NCI-H2081 (cell line): ENCODE data around the gene REM1.
"Not testable (repeated sequence)": the region's sequence is repeated elsewhere in the genome, so short reads cannot be mapped to it uniquely, and the experiment has no call there.

ENCODE experiments used
- DNase-seq, 2 experiments: peaks; one replicate each; lab custom pipeline; 2025; lab: John Stamatoyannopoulos, UW

REM1 gene, protein sequence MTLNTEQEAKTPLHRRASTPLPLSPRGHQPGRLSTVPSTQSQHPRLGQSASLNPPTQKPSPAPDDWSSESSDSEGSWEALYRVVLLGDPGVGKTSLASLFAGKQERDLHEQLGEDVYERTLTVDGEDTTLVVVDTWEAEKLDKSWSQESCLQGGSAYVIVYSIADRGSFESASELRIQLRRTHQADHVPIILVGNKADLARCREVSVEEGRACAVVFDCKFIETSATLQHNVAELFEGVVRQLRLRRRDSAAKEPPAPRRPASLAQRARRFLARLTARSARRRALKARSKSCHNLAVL

DNA sequence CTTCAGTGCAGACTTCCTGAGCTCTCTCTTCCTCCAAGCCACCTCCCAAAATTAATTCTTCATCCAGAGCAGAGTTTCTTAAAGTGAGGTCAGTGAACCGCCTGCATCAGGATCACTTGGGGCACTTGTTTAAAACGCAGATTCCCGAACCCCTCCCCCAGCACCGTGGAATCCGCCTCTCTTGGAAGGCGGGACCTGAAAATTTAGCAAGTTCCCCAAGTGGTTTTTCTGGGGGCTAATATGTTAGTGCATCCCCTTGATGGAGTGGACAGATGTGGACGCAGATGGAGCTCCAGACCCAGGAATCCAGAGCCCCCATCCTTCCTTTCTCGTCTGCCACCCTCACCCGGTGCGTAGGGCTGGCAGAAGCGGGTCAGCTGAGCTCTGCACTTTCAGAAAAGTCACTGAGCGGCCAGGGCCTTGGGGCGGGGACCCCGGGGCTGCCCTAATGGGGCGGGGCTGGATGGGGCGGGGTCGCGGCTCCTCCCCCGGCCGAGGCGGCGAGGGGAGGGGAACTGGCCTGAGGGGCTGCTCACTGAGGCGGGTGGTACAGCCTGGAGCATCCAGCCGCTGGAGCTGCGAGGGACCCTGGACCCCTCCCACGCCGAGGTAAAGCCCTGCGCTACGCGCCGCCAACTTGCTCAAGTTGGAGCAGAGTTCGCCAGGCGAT is at the start of gene REM1, which contains the start of gene DEFB124:
REM1 (plus strand) TSS at position 531 of the 670 bp plus-strand sequence. CDS start 1,158 bp downstream, outside the sequence.
DEFB124 (minus strand) TSS at position 370 of the 670 bp plus-strand sequence. CDS start 2,114 bp downstream, outside the sequence.
- no peak for DNase-seq

DNA sequence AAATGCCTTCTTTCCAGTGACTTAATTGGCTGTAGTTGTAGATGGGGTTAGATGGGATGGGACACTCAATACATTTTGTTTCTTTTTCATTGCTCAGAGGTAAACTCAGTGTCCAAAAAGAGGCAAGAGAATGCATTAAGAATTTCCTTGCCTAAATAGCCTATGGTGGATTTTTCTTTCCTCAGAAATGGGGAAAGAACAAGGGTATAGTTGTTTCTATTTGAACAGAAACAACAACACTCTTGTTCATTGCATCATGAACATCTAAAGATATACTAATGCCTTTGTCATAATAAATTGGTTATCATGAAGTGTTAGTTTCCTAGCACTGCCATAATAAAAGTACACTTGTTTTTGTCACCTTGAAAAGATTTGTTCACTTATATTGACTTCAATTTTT is 49.3 kb upstream of the REM1 start:
- DNase-seq = no peak

DNA sequence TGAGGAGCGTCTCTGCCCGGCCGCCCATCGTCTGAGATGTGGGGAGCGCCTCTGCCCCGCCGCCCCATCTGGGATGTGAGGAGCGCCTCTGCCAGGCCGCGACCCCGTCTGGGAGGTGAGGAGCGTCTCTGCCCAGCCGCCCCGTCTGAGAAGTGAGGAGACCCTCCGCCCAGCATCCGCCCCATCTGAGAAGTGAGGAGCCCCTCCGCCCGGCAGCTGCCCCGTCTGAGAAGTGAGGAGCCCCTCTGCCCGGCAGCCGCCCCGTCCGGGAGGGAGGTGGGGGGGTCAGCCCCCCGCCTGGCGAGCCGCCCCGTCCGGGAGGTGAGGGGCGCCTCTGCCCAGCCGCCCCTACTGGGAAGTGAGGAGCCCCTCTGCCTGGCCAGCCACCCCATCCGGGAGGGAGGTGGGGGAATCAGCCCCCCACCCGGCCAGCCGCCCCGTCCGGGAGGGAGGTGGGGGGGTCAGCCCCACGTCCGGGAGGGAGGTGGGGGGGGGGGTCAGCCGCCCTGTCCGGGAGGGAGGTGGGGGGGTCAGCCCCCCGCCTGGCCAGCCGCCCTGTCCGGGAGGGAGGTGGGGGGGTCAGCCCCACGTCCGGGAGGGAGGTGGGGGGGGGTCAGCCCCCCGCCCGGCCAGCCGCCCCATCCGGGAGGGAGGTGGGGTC is 48.1 kb upstream of the REM1 start:
- DNase-seq = not testable (repeated sequence)

DNA sequence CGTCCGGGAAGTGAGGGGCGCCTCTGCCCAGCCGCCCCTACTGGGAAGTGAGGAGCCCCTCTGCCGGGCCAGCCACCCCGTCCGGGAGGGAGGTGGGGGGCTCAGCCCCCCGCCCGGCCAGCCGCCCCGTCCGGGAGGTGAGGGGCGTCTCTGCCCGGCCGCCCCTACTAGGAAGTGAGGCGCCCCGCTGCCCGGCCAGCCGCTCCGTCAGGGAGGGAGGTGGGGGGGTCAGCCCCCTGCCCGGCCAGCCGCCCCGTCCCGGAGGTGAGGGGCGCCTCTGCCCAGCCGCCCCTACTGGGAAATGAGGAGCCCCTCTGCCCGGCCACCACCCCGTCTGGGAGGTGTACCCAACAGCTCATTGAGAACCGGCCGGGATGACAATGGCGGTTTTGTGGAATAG is 47.5 kb upstream of the REM1 start:
- DNase-seq = not testable (repeated sequence)

DNA sequence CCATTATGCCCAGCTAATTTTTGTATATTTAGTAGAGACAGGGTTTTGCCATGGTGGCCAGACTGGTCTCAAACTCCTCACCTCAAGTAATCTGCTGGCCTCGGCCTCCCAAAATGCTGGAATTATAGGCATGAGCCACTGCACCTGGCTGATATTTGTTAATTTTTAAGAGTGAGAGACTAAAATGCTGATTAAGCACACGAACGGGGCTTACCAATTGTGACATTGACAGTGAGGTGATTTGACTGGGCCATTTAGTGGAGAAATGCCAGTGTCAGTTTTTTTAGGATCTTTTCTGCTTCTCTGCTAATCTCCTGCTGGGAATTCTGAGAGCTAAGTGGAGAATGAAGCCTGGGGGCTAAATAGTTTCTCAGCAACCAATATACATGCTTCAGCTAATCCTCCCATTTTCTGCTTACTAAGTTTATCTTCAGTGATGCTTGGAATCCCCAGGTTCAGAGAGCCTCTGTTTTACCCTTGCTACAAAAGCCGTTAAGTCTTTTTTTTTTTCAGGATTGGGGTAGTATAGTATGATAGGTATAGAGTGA is 44.4 kb upstream of the REM1 start:
- DNase-seq = no peak

DNA sequence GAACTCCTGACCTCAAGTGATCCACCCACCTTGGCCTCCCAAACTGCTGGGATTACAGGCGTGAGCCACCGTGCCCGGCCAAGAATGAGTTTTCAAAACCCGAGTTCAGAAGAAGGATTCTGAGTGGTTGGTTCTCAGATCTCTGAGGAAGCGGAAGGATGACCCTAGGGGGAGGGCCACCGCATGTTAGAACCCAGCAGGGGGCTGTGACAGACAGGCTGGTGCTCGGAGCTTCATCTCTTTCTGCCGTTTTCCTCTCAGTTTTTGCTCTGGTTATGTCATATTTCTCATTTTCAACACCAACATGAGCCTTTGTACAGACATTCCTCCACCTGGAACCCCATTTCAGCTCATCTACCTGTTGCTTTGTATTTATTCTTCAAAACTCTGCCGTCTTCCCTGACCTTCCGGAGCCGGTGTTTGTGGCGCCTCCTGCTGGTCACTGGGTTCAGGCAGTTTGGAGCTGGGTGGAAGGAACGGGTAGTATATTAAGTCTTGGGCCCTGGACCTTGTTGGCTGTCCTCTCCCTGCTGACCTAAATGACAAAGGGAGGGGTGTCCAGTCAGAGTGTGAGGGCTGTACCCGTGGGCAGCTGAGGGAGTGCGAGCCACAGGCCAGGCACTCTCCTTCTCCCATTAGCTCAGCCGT is 35.0 kb upstream of the REM1 start, which contains the start of gene DEFB123:
DEFB123 (plus strand) TSS at position 621 of the 648 bp plus-strand sequence. CDS start 67 bp downstream, outside the sequence.
- DNase-seq = no peak

DNA sequence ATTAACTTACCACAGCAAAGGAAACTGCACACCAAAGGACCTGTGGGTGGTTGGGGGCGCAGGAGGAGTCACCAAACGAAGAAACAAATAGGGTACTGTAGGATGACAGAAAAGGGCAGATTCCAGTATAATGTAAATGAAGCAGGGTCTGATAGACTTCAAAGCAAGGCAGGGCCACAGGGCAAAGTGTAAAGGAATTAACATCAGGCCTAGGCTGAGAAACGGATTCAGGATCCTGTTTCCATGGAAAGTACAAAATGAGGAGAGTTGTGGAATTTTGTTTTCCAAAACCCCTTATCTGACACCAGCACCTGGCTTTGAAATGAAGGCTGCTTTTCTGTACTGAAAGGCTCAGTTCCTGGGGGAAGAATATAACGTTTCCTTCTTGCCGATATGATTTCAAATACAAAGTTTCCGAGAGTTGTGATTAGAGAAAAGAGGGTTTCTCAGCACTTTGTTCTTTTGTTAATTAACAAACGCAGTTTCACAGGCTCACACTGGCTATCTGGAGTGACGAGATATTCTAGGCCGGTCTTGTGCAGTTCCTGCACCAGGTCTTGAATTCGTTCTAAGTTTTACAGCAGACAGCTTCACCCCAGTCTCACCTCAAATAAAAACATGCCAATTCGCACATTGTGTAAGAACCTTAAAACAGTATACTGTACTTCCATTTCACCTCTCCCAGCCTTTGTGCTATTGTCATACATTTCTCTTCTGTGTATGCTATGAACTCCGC is 28.8 kb upstream of the REM1 start:
- no peak for DNase-seq

DNA sequence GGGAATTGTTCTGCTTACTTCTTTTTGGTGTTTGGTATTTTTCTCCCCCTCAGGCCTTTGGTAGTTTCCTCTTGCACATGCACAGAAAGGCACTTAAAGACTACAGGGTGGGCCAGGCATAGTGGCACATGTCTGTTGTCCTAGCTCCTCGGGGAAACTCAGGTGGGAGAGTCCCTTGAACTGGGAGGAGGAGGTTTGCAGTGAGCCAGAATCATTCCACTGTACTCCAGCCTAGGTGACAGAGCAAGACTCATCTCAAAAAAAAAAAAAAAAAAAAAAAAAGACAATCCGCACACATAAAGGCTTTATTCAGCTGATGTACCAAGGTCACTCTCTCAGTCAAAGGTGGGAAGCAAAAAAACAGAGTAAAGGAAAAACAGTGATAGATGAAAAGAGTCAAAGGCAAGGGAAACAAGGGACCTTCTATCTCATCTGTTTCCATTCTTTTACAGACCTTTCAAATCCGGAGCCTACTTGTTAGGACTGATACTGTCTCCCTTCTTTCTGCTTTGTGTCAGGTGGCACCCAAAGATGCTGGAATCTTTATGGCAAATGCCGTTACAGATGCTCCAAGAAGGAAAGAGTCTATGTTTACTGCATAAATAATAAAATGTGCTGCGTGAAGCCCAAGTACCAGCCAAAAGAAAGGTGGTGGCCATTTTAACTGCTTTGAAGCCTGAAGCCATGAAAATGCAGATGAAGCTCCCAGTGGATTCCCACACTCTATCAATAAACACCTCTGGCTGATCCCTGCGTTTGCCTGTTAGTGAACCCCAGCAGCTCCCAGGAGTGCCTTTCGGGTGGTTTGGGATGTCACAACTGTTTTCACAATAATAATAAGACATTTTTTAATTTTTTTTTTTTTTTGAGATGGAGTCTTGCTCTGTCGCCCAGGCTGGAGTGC is 25.3 kb upstream of the REM1 start:
- no peak for DNase-seq

DNA sequence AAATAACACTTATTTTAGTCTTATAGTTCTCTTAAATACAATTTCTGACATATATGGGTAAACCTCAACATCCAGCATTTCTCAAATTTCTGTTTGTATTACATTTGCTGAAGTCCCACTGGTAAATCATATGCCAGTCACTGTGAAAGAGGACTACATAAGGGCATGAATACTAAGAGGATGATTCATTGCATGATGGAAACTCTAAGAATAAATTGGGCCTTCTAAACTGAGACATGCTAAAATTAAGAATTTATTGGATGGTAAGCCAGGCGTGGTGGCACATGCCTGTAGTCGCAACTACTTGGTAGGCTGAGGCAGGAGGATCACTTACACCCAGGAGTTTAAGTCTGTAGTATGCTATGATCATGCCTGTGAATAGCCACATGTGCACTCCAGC is 22.5 kb upstream of the REM1 start:
- DNase-seq = no peak

DNA sequence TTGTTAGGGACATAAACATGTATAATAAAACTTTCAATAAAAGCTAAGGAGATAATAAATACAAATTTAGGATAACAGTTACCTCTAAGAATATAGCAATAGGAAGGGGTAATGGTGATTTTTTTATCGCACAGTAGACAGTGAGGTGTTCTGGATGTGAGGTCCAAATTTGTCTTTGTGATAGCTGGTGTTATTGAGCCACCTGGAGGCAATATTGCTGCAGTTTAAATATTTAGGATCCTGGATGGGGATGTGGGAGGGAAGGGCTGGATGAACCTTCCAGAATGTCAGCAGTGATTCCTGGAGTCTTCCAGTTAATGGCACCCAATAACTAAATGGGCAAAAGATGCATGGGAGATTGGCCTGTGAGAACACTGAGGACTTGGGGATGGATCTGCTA is 20.7 kb upstream of the REM1 start:
- DNase-seq = no peak

DNA sequence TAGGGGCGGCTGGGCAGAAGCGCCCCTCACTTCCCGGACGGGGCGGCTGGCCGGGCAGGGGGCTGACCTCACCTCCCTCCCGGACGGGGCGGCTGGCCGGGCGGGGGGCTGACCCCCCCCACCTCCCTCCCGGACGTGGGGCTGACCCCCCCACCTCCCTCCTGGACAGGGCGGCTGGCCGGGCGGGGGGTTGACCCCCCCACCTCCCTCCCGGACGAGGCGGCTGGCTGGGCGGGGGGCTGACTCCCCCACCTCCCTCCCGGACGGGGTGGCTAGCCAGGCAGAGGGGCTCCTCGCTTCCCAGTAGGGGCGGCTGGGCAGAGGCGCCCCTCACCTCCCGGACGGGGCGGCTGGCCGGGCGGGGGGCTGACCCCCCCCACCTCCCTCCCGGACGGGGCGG is 4.1 kb upstream of the REM1 start:
- not testable (repeated sequence) for DNase-seq

DNA sequence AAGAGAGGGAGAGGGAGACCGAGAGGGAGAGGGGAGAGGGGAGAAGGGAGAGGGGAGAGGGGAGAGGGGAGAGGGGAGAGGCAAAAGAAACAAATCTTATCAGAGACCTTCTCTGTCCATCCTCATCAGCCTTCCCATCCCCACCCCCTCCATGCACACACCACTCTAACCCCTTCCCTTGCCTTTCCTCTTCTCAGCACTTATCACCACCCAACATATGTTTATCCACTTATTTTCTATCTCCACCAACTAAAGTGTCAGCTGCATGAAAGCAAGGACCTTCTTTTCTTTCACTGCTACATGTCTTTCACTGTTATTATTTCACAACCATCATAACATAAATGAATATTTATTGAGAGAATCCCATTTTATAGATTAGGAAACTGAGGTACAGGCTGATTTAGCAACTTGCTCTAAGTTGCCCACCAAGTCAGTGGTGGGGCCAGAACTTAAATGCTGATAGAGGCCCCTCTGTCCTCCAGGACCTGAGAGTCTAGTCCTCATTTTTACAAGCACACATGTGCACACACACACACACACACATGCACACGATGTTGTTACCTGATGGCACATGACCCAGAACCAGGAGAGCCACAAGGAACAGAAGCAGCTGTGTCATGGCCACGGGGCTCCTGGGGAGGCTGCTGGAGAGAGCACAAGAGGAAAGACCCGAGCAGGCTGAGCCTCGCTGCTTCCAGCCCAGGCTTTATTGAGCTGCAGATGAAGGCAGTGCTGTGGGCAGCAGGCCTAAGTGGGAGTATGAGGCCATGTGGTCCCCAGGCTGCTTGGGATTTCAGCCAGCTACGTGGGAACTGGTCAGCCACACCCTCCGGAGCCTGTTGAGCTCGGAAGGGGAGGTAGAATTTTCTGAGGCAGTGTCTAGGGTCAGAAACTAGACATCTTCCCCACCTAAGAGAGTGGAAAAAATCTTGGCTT is 2.4 kb upstream of the REM1 start:
- DNase-seq = no peak

DNA sequence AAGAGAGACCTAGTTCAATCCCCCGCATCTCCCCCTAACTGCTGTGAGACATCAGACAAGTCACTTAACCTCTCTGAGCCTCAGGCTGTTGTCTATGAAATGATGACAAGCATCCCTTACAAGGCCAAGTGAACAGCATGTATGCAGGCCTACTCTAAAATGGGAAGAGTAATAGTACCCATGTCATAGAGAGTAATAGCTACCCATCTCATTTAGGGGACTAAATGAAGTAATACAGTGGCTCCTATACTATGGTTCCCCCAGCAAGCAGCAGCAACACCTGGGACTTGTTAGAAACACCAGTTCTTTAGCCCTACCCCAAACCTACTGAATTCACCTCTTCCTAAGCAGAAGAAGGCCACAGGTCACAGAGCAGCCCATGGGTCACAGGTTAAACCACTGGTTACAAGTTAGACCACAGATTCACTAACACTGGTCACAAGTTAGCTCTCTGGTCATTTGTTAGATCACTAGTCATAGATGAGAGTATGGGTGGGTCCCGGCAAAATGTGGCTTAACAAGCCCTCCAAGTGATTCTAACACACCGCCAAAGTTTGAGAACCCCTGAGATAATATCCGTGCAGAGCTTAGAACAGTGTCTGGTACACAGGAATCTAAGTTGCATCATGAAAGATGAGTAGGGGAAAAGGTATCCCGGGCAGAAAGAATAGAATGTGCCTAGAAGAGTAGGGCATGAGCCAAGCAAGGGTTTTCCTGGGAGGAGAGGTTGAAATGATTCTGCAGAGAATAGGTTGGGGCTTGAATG is 1.6 kb upstream of the REM1 start:
- no peak for DNase-seq

DNA sequence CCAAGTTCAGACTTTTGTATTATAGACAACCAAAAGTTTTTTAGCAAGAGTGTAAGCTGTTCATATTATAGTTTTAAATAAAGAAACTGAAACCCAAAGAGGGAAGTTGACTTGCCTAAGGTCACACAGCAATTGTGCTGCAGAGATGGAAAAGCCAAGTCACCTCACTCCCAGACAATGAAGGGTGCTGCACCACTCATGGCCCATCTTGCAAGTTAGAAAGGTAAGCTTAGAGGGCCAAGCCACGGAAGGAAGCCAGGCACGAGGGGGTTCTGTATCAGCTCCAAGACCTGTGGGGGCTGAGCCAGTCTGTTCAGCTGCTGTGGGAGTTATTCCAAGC is 1.0 kb upstream of the REM1 start:
- DNase-seq = no peak

DNA sequence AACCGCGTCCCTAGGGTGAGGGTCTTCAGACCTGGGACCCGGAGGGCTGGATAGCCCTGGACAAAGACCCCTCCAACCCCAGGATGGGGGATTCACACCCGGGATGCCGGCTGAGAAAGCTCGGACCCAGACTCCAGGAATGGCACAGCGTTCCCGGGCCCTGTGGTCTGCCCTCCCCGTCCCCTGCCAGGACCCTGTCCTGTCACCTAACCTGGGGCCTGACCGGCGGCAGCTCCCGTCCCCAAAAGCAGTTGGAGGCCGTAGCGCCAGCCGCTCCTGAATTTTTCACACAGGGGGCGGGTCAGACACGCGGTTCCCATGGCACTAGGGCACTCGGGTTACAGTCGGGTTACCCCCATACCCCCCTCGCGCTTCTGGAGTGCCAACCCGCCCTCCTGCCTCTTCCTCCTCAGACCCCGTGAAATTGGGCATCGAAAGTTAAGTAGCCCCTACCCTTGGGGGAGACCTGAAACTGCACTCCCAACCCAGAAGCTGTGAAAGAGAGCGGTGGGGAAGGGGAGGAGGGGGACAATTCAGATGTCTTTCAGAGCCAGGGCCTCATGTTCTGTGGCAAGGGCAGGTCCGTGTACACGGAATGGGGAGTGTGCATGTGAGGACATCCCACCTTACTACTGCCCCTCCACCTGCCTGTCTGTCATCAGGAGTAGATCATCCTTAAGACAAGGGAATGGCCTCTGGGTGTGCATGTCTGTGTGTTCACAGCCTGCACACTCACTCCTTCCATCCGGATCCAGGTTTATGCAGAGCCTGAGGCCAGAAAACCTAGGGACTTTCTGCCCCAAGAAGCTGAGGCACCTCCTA is 595 bp downstream of the REM1 start:
- DNase-seq = no peak

DNA sequence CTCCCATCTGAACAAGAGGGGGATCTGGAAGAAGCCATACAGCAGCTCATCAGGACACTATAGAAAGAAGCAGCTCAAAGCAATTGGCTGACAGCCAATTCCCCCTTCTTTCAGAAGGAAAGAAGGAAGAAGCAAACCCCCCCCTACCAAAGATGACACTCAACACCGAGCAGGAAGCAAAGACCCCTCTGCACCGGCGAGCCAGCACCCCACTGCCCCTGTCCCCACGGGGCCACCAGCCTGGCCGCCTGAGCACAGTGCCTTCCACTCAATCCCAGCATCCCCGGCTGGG is 1.2 kb downstream of the REM1 start:
- no peak for DNase-seq

DNA sequence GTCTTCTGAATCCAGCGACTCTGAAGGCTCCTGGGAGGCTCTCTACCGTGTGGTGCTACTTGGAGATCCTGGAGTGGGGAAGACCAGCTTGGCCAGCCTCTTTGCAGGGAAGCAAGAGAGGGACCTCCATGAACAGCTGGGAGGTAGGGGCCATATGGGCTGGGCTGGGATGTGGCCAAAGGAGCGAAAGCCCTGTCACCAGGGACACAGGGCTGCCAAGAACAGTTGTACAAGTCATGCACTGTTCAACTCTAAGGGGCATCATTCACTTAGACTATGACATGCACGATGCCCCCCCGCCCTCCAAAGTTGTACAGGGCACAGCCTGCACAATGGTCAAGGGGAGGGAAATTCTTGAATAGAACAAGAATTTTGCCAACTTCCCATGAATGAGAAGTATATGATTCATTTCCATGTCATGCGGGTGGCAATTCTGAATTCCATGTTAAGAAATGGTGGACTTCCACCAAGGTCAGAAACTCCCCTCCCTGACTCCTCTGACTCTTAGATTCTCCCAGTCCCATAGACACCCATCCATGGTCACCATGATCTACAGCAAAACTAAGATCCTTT is 1.6 kb downstream of the REM1 start:
- no peak for DNase-seq

DNA sequence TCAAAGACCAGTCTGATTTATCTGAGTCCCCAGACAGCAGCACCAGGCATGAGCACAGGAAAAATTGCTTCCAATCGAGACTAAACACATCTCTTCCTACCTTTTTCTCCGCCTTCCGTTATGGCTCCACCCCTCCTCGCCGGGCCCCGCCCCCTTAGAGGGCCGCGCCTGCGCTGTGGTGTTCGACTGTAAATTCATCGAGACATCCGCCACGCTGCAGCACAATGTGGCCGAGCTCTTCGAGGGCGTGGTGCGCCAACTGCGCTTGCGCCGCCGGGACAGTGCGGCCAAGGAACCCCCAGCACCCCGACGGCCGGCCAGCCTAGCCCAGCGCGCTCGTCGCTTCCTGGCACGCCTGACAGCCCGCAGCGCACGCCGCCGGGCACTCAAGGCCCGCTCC is 8.9 kb downstream of the REM1 start:
- DNase-seq = no peak
